NCI-H345 treated with DMSO at 0.1 percent for 48 hours (cell line): Measurements from ENCODE around the gene ZNF700.
"Not testable (repeated sequence)": the region's sequence is repeated elsewhere in the genome, so short reads cannot be mapped to it uniquely, and the experiment has no call there.

Experiments used
- DNase-seq: peaks from one replicate; lab custom pipeline; 2025; ENCODE audit not compliant: unreplicated experiment; lab: John Stamatoyannopoulos, UW

Gene ZNF700

GRCh38 chr19:11987405-11988281, 62.7 kb downstream of the ZNF700 start:
- peak; percentile 45 for DNase-seq

DNA sequence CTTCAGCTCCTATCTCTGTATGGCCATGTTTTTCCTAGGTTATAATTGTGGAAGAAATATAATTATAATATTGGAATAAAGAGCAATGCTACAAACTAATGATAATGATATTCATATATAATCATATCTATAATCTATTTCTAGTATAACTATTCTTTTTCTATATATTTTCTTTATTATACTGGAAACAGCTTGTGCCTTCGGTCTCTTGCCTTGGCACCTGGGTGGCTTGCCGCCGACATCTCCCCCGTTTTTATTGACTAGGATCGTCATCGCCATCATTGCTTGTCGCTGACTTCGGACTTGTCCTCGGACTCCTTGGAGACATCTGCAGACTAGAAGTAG, 64.2 kb downstream of the ZNF700 start:
- DNase-seq = no peak

DNA sequence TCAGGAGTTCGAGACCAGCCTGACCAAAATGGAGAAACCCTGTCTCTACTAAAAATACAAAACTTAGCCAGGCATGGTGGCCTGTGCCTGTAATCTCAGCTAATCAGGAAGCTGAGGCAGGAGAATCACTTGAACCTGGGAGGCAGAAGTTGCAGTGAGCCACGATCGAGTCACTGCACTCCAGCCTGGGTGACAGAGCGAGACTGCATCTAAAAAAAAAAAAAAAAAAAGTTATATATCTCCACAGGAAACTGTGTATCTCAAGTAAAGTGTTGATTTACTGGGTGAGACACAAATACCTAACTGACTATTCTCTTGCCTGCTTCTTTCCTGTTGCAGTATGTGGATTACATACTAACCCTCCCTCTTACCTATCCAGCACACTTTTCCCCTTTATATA, 67.0 kb downstream of the ZNF700 start:
- not testable (repeated sequence) for DNase-seq

GRCh38 chr19:11995174-11995573, 70.3 kb downstream of the ZNF700 start:
- DNase-seq = no peak
